H1 (cell line): ENCODE results near the gene R3HDM1. TPM values are rescaled to one million over a fixed set of nuclear protein-coding genes. Genes with fewer than 3 reads are reported as not detected.

Source experiments
- CTCF ChIA-PET: fragments of 300-600 bp; sonication (Branson Sonifier 250); formaldehyde crosslinking; loops from one replicate; lab custom pipeline; 2021; ENCODE audit not compliant: partially characterized antibody; lab: Charles Lee
- POLR2A ChIA-PET: fragments of 300-600 bp; sonication (Branson Sonifier 250); formaldehyde crosslinking; loops from one replicate; lab custom pipeline; 2021; ENCODE audit warnings: inconsistent platforms; ENCODE audit not compliant: partially characterized antibody; lab: Charles Lee
- DNase-seq, 2 experiments: peaks; one replicate each; pipeline versions ENCODE4 v3.0.0 to v3.0.0-alpha.2; 2010 to 2022; ENCODE audit warnings: low spot score in 2 of 2, low read depth in 1 of 2, mixed read lengths in 1 of 2
- FAIRE-seq: peaks from 2 replicates; lab custom pipeline; 2011; peaks lifted over from hg19 to GRCh38; lab: Jason Lieb, UNC
- H2AFZ ChIP-seq: 2 replicates; pipeline ENCODE4 v1.8.1; 2012; ENCODE audit warnings: low read length, inconsistent platforms
- H2AK5ac ChIP-seq: 2 replicates; pipeline ENCODE4 v1.6.1; 2013; ENCODE audit warnings: low read depth, low read length
- H2BK120ac ChIP-seq: replicated peaks from 2 replicates; pipeline ENCODE3; 2013; ENCODE audit warnings: low read depth, low read length, inconsistent platforms
- H2BK12ac ChIP-seq: 2 replicates; pipeline ENCODE4 v1.6.1; 2013; ENCODE audit warnings: low read depth, low read length
- H2BK15ac ChIP-seq: 2 replicates; pipeline ENCODE4 v1.6.1; 2013; ENCODE audit warnings: low read length
- H2BK20ac ChIP-seq: 2 replicates; pipeline ENCODE4 v1.6.1; 2013; ENCODE audit warnings: low read length
- H2BK5ac ChIP-seq: 2 replicates; pipeline ENCODE4 v1.6.1; 2013; ENCODE audit warnings: low read depth, low read length
- H3K14ac ChIP-seq: 2 replicates; pipeline ENCODE4 v1.6.1; 2013; ENCODE audit warnings: inconsistent platforms; ENCODE audit not compliant: insufficient read length
- H3K18ac ChIP-seq: 2 replicates; pipeline ENCODE4 v1.6.1; 2013; ENCODE audit warnings: low read length; ENCODE audit errors: extremely low read depth
- H3K23ac ChIP-seq: 2 replicates; pipeline ENCODE4 v1.6.1; 2013; ENCODE audit warnings: inconsistent platforms; ENCODE audit not compliant: insufficient read length
- H3K23me2 ChIP-seq: 2 replicates; pipeline ENCODE4 v1.6.1; 2013; ENCODE audit warnings: low read depth, low read length
- H3K27ac ChIP-seq: 2 replicates; pipeline ENCODE4 v1.6.1; 2011; ENCODE audit warnings: low read depth, low read length, inconsistent platforms
- H3K27me3 ChIP-seq, 4 experiments: replicated peaks in 1 of 4; 1 replicate in 1 of 4; 2 replicates in 3 of 4; pipeline versions ENCODE4 v1.6.1 to v1.8.1; 2011 to 2013; ENCODE audit warnings: low read length in 3 of 4, mild to moderate bottlenecking in 3 of 4, inconsistent platforms in 2 of 4, mixed read lengths in 2 of 4, moderate library complexity in 1 of 4; ENCODE audit not compliant: control insufficient read depth in 3 of 4, insufficient read depth in 3 of 4; ENCODE audit errors: extremely low read depth in 1 of 4
- H3K36me3 ChIP-seq, 4 experiments: 2 replicates each; pipeline versions ENCODE4 v1.6.1 to v1.8.1; 2011 to 2013; ENCODE audit warnings: mild to moderate bottlenecking in 4 of 4, low read length in 3 of 4, moderate library complexity in 2 of 4, control low read depth in 1 of 4, inconsistent platforms in 1 of 4; ENCODE audit not compliant: insufficient read depth in 4 of 4, control insufficient read depth in 2 of 4
- H3K4ac ChIP-seq: replicated peaks from 2 replicates; pipeline ENCODE3; 2013; ENCODE audit warnings: low read length, low read depth, mixed read lengths, inconsistent platforms; ENCODE audit not compliant: insufficient read length
- H3K4me1 ChIP-seq, 4 experiments: replicated peaks in 1 of 4; 1 replicate in 1 of 4; 2 replicates in 3 of 4; pipeline versions ENCODE4 v1.6.1 to v1.8.1; 2011 to 2013; ENCODE audit warnings: low read length in 3 of 4, inconsistent platforms in 2 of 4, mixed read lengths in 1 of 4; ENCODE audit not compliant: insufficient read depth in 4 of 4, control insufficient read depth in 3 of 4
- H3K4me2 ChIP-seq, 2 experiments: 2 replicates each; pipeline versions ENCODE4 v1.6.1 to v1.8.1; 2011 to 2013; ENCODE audit warnings: low read depth in 2 of 2, low read length in 2 of 2, control low read depth in 1 of 2, inconsistent platforms in 1 of 2, mild to moderate bottlenecking in 1 of 2; ENCODE audit not compliant: insufficient read depth in 1 of 2
- H3K4me3 ChIP-seq, 4 experiments: fragments of 200-600, 300-600 bp in 1 of 4; sonication (generic), shearing (Covaris generic), sonication (Bioruptor Twin) in 1 of 4; 2 replicates each; pipeline versions ENCODE4 v1.5.1 to v1.8.1; 2011 to 2016; ENCODE audit warnings: low read length in 4 of 4, low read depth in 3 of 4, control low read depth in 2 of 4, inconsistent platforms in 2 of 4, mild to moderate bottlenecking in 2 of 4, mixed read lengths in 1 of 4, moderate library complexity in 1 of 4; ENCODE audit not compliant: insufficient read depth in 2 of 4; ENCODE audit errors: extremely low read depth in 1 of 4
- H3K56ac ChIP-seq: replicated peaks from 2 replicates; pipeline ENCODE3; 2013; ENCODE audit warnings: low read depth, mild to moderate bottlenecking, mixed read lengths, low read length, inconsistent platforms; ENCODE audit not compliant: insufficient read length
- H3K79me1 ChIP-seq: 2 replicates; pipeline ENCODE4 v1.6.1; 2013; ENCODE audit warnings: low read depth, low read length, control low read depth
- H3K79me2 ChIP-seq, 2 experiments: 2 replicates each; pipeline versions ENCODE4 v1.6.1 to v1.8.1; 2012 to 2013; ENCODE audit warnings: low read length in 2 of 2, mild to moderate bottlenecking in 2 of 2, inconsistent platforms in 1 of 2; ENCODE audit not compliant: insufficient read depth in 2 of 2, control insufficient read depth in 1 of 2
- H3K9ac ChIP-seq, 4 experiments: replicated peaks in 1 of 4; 1 replicate in 1 of 4; 2 replicates in 3 of 4; pipeline versions ENCODE4 v1.6.1 to v1.8.1; 2011 to 2013; ENCODE audit warnings: low read depth in 3 of 4, low read length in 3 of 4, control low read depth in 2 of 4, mild to moderate bottlenecking in 2 of 4, moderate library complexity in 2 of 4, inconsistent platforms in 1 of 4; ENCODE audit errors: extremely low read depth in 1 of 4
- H3K9me3 ChIP-seq, 2 experiments: 2 replicates each; pipeline versions ENCODE4 v1.6.1 to v1.8.1; 2012 to 2013; ENCODE audit warnings: mild to moderate bottlenecking in 2 of 2, moderate library complexity in 2 of 2, control low read depth in 1 of 2, inconsistent platforms in 1 of 2, low read depth in 1 of 2, low read length in 1 of 2, mixed read lengths in 1 of 2; ENCODE audit not compliant: insufficient read depth in 2 of 2
- H4K20me1 ChIP-seq, 2 experiments: replicated peaks in 1 of 2; 2 replicates each; pipeline versions ENCODE3 to v1.8.1; 2011 to 2013; ENCODE audit warnings: inconsistent platforms in 2 of 2, low read length in 2 of 2, mild to moderate bottlenecking in 1 of 2; ENCODE audit not compliant: insufficient read depth in 2 of 2, control insufficient read depth in 1 of 2
- H4K5ac ChIP-seq: 2 replicates; pipeline ENCODE4 v1.6.1; 2013; ENCODE audit warnings: low read length, low read depth, mixed read lengths, inconsistent platforms; ENCODE audit not compliant: insufficient read length
- H4K8ac ChIP-seq: 2 replicates; pipeline ENCODE4 v1.8.0; 2013; ENCODE audit warnings: mild to moderate bottlenecking, moderate library complexity, low read length, inconsistent platforms; ENCODE audit not compliant: insufficient read depth; ENCODE audit errors: extremely low read depth
- H4K91ac ChIP-seq: replicated peaks from 2 replicates; pipeline ENCODE3; 2013; ENCODE audit warnings: low read length, mixed read lengths, inconsistent platforms; ENCODE audit not compliant: insufficient read length
- HDAC2 ChIP-seq, 2 experiments: fragments of 300-600 bp in 1 of 2; sonication (generic) in 1 of 2; IDR thresholded peaks; 2 replicates each; pipeline ENCODE4 v1.6.1; 2011 to 2012; ENCODE audit warnings: low read depth in 2 of 2, low read length in 2 of 2, mild to moderate bottlenecking in 2 of 2, moderate library complexity in 2 of 2, borderline replicate concordance in 1 of 2, inconsistent platforms in 1 of 2
- WGBS, 2 experiments: shearing (Covaris generic) in 1 of 2; methylation state at CpG; one replicate each; pipeline versions ENCODE4 v1.1.6 to v1.1.7; 2013 to 2015; ENCODE audit warnings: low lambda C conversion rate in 2 of 2, mixed read lengths in 2 of 2, inconsistent platforms in 1 of 2, low coverage in 1 of 2, missing lambda C conversion rate in 1 of 2; ENCODE audit not compliant: insufficient replicate concordance in 2 of 2, insufficient coverage in 1 of 2, insufficient read length in 1 of 2; ENCODE audit errors: extremely low coverage in 1 of 2, missing lambda C conversion rate in 1 of 2; 5-methylcytosine and 5-hydroxymethylcytosine counted together
- polyA plus RNA-seq, 7 experiments: library from polyadenylated mRNA; depleted of rRNA in 3 of 7; stranded (reverse) in 5 of 7; unstranded in 2 of 7; fragments of >200 nt in 5 of 7; fragments of 200-250 nt in 2 of 7; gene quantifications; 1 replicate in 5 of 7; 2 replicates in 1 of 7; 4 replicates in 1 of 7; pipeline versions ENCODE4 v1.2.1 to v1.2.3, GENCODE V29; 2011 to 2013; ENCODE audit warnings: missing spikeins in 2 of 7, mixed read lengths in 2 of 7
- total RNA-seq: library from RNA; stranded (reverse); fragmentation: NEBNext Ultra II Directional; extraction: Animal tissue kit (Norgen Biotek cat#: 25700); gene quantifications from 2 replicates; pipeline ENCODE4 v1.2.1, GENCODE V29; 2021
- TF ChIP-seq, protein P1 (sequence below): IDR thresholded peaks from 2 replicates; pipeline ENCODE4 v1.6.1; 2012; ENCODE audit warnings: inconsistent platforms
- TF ChIP-seq, protein P2 (sequence below): IDR thresholded peaks from 2 replicates; pipeline ENCODE4 v1.6.1; 2012; ENCODE audit warnings: low read length, inconsistent platforms

The R3HDM1 gene
- total and polyA plus RNA-seq, 2 of the 8 experiments (the other 6 are each of a cell fraction or from before 2014, with no cell fraction given), result 77.7 to 120 TPM

DNA sequence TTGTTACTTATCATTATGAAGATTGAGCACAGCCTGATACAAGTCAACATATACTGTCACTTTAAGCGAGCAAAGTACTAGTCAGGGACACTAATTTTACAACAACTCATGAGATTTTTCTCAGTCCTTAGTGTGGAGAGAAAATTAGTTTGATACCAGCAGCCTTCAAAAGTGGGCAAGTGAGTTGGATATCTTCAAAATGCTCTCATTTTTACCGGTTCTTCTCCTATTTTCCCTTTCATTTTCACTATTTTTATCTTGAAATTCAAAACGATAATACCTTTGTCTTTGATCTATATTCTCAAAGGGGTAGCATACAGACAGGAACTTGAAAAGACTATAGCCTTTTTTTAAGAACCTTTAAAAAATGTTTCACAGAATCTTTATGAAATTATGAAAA is 158.4 kb downstream of the R3HDM1 start:
- ChIA-PET CTCF (interaction anchor here (4.6 kb wide), 1 partner anchor 20 kb away, joined by 28 read pairs; no protein-coding TSS in a partner anchor), POLR2A (no interaction called here)
- DNase-seq (no peak), FAIRE-seq (peak; percentile 55)
- H4K8ac ChIP-seq, result no peak overlapping the region
- no peak overlapping the region for H4K91ac ChIP-seq
- no peak overlapping the region for H2BK15ac ChIP-seq
- no peak overlapping the region for H3K4me2 ChIP-seq
- no peak overlapping the region for H3K23ac ChIP-seq
- no peaks in the 10 kb centered on the region for H3K23me2 ChIP-seq
- H4K20me1 ChIP-seq, result peaks cover 0 to 2% of the 10 kb centered on the region in 2 experiments
- no peak overlapping the region for H3K9ac ChIP-seq
- peaks cover 0 to 3% (median 0%) of the 10 kb centered on the region in 4 experiments; a peak in 3 of 8 replicates for H3K36me3 ChIP-seq
- no peak overlapping the region for H2BK120ac ChIP-seq
- H3K27ac ChIP-seq, result no peak overlapping the region
- no peak overlapping the region for H3K14ac ChIP-seq
- no peaks in the 10 kb centered on the region for H3K79me2 ChIP-seq
- H3K27me3 ChIP-seq, result no peaks in the 10 kb centered on the region
- H3K4me3 ChIP-seq, result no peak overlapping the region
- H2AK5ac ChIP-seq, result no peak overlapping the region
- no peak overlapping the region for H3K18ac ChIP-seq
- no peak overlapping the region for H2BK20ac ChIP-seq
- H2BK12ac ChIP-seq, result no peak overlapping the region
- H2BK5ac ChIP-seq, result no peak overlapping the region
- 84% methylated on average over 3 of the region's 3 CpGs; no CpG with 5 or more reads in 1 of the 2 experiments for WGBS, 2 experiments
- no peak overlapping the region for H3K56ac ChIP-seq
- no peaks in the 10 kb centered on the region for H3K9me3 ChIP-seq
- no peaks in the 10 kb centered on the region for H3K4me1 ChIP-seq
- no peaks in the 10 kb centered on the region for H3K79me1 ChIP-seq
- no peak overlapping the region for H2AFZ ChIP-seq
- H4K5ac ChIP-seq, result no peak overlapping the region
- H3K4ac ChIP-seq, result no peak overlapping the region
- TF ChIP-seq, protein P1, sequence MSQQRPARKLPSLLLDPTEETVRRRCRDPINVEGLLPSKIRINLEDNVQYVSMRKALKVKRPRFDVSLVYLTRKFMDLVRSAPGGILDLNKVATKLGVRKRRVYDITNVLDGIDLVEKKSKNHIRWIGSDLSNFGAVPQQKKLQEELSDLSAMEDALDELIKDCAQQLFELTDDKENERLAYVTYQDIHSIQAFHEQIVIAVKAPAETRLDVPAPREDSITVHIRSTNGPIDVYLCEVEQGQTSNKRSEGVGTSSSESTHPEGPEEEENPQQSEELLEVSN, result no peak
- no peak for TF ChIP-seq HDAC2 (IDR thresholded peaks at IDR 0.05; ENCODE audit: borderline replicate concordance in 1 of 2, low read depth in 2 of 2, low read length in 2 of 2)
- TF ChIP-seq, protein P2, sequence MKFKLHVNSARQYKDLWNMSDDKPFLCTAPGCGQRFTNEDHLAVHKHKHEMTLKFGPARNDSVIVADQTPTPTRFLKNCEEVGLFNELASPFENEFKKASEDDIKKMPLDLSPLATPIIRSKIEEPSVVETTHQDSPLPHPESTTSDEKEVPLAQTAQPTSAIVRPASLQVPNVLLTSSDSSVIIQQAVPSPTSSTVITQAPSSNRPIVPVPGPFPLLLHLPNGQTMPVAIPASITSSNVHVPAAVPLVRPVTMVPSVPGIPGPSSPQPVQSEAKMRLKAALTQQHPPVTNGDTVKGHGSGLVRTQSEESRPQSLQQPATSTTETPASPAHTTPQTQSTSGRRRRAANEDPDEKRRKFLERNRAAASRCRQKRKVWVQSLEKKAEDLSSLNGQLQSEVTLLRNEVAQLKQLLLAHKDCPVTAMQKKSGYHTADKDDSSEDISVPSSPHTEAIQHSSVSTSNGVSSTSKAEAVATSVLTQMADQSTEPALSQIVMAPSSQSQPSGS, result no peak
